HG03280 (cell line): ENCODE measurements around the gene DDT.
A peak's percentile ranks its signal among the peaks of the same experiment; 100 is the strongest.
"Not testable (repeated sequence)": the region's sequence is repeated elsewhere in the genome, so short reads cannot be mapped to it uniquely, and the experiment has no call there.

Experiments used
- ATAC-seq: cut with Tn5 transposase; IDR thresholded peaks from one replicate; pipeline ENCODE4 v1.9.1; 2021; ENCODE audit warnings: mild to moderate bottlenecking, moderate library complexity; ENCODE audit not compliant: unreplicated experiment

DDT gene

GRCh38 chr22:23993080-23993479 lies 18.8 kb upstream of the DDT start:
- not testable (repeated sequence) for ATAC-seq

DNA sequence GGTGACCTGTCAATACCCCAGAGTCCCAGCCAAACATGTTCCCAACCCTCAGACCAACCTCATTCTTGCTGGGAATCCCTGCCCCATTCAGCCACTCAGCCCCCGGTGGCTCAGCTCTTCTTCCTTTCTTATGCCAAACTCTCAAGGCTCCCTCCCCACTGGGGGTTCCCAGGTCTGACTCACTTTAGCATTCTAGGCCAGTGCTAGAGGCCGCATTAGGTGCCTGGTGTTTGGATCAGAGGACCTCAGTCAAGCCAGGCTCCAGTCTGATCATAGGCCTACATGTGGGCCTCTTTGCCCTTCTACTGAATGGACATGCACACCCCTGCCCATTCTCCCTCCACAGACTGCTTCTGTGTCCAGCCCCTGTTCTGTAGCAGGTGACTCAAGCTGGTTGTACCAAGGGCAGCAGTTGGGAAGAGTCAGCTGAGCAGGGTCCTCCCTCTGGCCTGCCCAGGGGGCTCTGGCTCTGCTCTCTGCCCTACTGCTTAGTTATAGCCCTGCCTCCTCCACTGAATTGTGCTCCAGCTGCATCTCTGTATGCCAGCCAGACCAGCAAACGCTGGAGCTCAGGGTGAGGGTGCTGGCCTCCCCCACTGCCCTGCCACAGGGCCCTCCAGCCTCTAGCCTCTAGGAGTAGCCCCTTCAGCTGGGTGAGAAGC lies 15.5 kb upstream of the DDT start:
- not testable (repeated sequence) for ATAC-seq

DNA sequence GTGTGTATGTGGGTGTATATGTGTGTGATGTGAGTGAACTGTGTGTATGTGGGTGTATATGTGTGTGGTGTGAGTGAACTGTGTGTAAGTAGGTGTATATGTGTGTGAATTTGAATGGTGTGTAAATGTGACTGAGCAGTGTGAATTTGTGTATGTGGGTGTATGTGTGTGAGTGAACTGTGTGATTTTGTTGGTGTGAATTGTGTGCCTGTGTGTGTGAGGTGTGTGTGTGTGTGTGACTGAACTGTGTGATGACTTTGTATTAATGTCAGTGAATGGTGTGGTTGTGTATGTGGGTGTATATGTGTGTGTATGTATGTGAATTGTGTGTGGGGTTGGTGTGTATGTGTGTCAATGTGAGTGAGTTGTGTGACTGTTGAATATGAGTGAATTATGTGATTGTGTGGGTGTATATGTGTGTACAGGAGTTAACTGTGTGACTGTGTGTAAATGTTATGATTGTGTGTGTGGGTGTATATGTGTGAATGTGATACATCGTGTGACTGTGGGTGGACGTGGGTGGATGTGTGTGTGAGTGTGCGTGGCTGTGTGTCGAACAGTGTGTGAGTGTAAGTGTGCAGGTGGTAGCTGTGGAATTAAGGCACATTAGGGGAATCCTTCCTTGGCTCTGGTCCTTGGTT lies 12.4 kb upstream of the DDT start:
- not testable (repeated sequence) for ATAC-seq

- ATAC-seq = not testable (repeated sequence)
Observed at GRCh38 chr22:23986089-23986488, 11.8 kb upstream of the DDT start.

GRCh38 chr22:23984430-23984829 lies 10.2 kb upstream of the DDT start:
- no peak for ATAC-seq

DNA sequence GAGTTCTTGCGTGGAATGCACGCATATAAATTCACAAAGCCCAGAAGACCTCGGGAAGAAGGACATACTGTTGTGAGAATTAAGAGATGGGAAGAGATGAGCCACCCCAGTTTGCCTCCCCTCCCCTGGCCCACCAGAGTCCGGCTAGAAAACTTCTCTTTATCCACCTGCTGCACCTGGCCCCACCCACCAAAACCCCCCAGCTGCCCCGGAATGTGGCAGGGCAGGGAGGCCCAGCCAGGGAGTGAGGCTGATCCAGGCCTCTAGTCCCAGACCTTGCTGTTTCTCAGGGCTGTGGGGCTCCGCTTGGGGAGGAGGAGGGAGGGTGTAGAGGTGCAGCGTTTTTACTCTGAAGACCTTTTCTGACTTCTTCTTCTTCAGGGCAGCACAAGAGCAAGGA lies 6.3 kb upstream of the DDT start:
- ATAC-seq = not testable (repeated sequence)

GRCh38 chr22:23979557-23980240 lies 5.5 kb upstream of the DDT start, which contains the start of gene GSTT2:
Gene GSTT2, plus strand, starts transcription at chr22:23980134.
- ATAC-seq = not testable (repeated sequence)

DNA sequence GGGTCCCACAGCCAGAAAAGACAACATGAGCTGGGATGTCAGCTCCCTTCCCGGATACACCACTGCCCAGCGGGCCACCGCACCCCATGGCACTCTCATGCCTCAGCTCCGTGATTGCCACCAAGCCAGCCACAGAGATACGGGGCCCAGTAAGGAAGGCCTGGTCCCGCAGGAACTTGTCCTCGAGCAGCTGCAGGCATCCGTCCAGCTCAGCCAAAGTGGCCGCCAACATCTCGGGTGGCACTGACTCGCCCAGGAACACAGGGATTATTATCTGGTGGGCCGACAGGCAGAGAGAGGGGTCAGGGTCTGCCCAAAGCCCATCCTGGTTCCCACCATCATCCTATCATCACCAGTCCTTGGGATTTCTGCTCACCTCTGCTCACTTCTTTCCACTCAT lies 3.1 kb upstream of the DDT start:
- not testable (repeated sequence) for ATAC-seq

DNA sequence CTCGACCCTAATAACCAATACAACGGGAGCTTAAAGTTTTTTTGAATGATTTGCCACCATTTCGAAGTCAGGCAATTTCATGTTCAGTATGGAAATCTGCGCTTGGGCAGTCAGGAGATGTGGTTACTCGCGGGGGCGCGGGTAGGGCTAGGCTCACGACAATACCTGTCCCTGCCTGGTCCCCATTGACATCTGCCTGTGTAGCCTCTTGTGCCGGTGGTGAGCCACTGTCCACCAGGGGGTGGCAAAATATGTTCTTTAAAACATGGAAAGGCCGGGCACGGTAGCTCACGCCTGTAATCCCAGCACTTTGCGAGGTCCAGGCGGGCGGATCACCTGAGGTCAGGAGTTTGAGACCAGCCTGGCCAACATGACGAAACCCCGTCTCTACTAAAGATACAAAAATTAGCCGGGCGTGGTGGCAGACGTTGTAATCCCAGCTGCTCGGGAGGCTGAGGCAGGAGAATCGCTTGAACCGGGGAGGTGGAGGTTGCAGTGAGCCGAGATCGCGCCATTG lies 653 bp upstream of the DDT start:
- peak; percentile 34 for ATAC-seq

GRCh38 chr22:23971927-23972326 lies 2.3 kb downstream of the DDT start:
- not testable (repeated sequence) for ATAC-seq

DNA sequence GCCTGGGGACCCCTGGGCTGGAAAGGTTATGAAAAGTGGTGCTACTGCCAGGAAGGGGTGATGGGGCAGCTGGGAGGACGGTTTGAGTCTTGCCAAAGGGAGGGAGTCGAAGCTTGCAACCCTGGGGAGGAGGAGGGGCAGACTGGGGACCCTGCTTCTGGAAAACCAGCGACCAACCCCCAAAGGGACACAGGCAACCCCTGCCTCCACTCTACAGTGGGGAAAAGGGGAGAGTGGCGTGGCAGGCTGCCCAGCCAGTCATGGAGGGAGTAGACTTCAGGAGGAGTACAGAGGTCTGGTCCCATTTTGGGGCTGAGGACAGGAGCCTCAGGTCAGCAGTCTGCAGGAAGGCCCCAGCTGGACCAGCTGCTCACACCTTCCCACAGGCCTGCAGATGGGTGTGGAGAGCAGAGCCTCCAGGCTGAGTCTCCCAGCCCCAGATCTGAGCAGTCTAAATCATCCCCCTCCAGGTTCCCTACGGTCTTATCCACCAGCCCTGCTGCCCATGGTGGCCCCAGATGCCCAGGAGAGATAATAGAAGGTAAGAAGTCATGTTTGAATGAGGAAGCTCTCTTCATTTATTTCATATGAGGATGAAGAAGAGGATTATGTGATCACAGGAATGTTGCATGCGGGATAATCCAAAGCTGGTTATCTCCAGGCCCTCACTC lies 3.3 kb downstream of the DDT start:
- no peak for ATAC-seq

- ATAC-seq = no peak
Observed at GRCh38 chr22:23970201-23970641, 4.0 kb downstream of the DDT start.

- no peak for ATAC-seq
Observed at GRCh38 chr22:23969071-23969470, 5.2 kb downstream of the DDT start.

GRCh38 chr22:23966568-23966967 lies 7.7 kb downstream of the DDT start, which contains the start of gene DDTL:
Gene DDTL, plus strand, starts transcription at chr22:23966888. Its CDS starts 27 bp downstream, at chr22:23966915.
- ATAC-seq = peak; percentile 86

DNA sequence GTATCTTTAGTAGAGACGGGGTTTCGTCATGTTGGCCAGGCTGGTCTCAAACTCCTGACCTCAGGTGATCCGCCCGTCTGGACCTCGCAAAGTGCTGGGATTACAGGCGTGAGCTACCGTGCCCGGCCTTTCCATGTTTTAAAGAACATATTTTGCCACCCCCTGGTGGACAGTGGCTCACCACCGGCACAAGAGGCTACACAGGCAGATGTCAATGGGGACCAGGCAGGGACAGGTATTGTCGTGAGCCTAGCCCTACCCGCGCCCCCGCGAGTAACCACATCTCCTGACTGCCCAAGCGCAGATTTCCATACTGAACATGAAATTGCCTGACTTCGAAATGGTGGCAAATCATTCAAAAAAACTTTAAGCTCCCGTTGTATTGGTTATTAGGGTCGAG lies 8.1 kb downstream of the DDT start:
- ATAC-seq = peak; percentile 42

GRCh38 chr22:23961084-23961771 lies 13.0 kb downstream of the DDT start, which contains the start of gene GSTT2B:
Gene GSTT2B, minus strand, starts transcription at chr22:23961195. Its CDS starts 64 bp downstream, at chr22:23961131.
- not testable (repeated sequence) for ATAC-seq

GRCh38 chr22:23956301-23956900 lies 17.8 kb downstream of the DDT start:
- ATAC-seq = not testable (repeated sequence)

DNA sequence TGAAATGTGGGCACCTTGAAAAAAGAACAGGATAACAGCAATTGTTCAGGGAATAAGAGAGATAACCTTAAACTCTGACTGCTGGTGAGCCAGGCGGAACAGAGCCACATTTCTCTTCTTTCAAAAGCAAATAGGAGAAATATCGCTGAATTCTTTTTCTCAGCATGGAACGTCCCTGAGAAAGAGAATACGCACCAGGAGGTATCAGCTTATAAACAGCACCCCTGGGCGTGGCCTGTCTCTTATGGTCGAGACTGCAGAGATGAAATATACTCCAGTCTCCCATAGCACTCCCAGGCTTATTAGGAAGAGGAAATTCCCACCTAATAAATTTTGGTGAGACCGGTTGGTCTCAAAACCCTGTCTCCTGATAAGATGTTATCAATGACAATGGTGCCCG lies 18.4 kb downstream of the DDT start:
- not testable (repeated sequence) for ATAC-seq

DNA sequence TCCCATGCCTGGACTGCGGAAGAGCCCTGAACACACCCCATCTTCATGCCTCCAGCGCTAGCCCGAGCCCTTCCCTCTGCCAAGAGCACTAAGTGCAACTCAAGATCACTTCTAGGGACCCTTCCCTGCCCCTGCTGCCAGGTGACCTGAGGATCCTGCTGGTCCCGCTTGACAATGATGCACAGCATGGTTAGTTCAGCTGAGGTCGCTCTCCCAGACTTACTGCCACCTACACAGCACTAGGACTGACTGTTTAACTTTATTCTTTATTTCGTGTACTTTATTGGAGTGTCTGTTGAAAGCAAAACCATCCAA lies 19.3 kb downstream of the DDT start:
- ATAC-seq = not testable (repeated sequence)
